C4-2B (cell line): ENCODE data around the gene RNF148.

Experiments
- H3K27ac ChIP-seq: fragments of 450-650 bp; 2 replicates; pipeline ENCODE4 v1.5.1; 2017
- CTCF ChIP-seq: fragments of 450-650 bp; conservative IDR thresholded peaks from 2 replicates; pipeline ENCODE4 v1.5.1; 2017; ENCODE audit warnings: mild to moderate bottlenecking
- ZFX ChIP-seq: fragments of 450-650 bp; IDR thresholded peaks from 2 replicates; pipeline ENCODE4 v1.6.1; 2017

RNF148 gene, protein sequence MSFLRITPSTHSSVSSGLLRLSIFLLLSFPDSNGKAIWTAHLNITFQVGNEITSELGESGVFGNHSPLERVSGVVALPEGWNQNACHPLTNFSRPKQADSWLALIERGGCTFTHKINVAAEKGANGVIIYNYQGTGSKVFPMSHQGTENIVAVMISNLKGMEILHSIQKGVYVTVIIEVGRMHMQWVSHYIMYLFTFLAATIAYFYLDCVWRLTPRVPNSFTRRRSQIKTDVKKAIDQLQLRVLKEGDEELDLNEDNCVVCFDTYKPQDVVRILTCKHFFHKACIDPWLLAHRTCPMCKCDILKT

GRCh38 chr7:122702872-122703510, at the start of gene RNF148:
RNF148 (minus strand) TSS chr7:122702922; CDS start chr7:122702750, 172 bp downstream.
- no peak for TF ChIP-seq ZFX
- no peak for TF ChIP-seq CTCF
- no peak within 1 kb of the TSS for H3K27ac ChIP-seq

GRCh38 chr7:122750389-122750788, 47.7 kb upstream of the RNF148 start:
- TF ChIP-seq CTCF (no peak), ZFX (no peak)

GRCh38 chr7:122748195-122748594, 45.5 kb upstream of the RNF148 start:
- TF ChIP-seq ZFX (no peak), CTCF (no peak)
- H3K27ac ChIP-seq: no peak overlapping the region

More at GRCh38 chr7:122750389-122750788, 47.7 kb upstream of the RNF148 start:
- H3K27ac ChIP-seq: no peak overlapping the region

GRCh38 chr7:122746948-122747347, 44.2 kb upstream of the RNF148 start:
- no peak overlapping the region for H3K27ac ChIP-seq
- no peak for TF ChIP-seq ZFX
- no peak for TF ChIP-seq CTCF

- H3K27ac ChIP-seq: no peak overlapping the region
- no peak for TF ChIP-seq CTCF
These were observed 40.5 kb upstream of the RNF148 start for GRCh38 chr7:122743211-122743610.

DNA sequence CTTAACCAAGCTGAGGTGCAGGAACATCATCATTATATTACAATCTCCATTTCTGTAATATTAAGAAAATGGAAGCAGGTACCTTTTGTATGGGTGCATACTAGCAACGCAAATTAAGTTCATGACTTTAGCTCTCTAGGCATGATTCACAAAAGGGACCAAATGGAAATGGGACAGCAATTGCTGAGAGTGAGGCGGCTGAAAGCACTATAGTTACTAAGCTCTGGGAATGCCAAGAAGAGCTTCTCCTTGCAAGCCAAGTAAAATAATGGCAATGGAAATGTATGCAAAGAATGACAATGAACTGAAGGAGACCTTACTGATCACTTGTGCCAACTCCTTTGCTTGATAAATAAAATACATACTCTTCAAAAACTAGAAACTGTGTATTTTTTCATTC, 36.2 kb upstream of the RNF148 start:
- H3K27ac ChIP-seq: no peak overlapping the region
- no peak for TF ChIP-seq ZFX
- TF ChIP-seq CTCF: no peak

GRCh38 chr7:122736183-122736582, 33.5 kb upstream of the RNF148 start:
- no peak for TF ChIP-seq ZFX
- TF ChIP-seq CTCF: no peak
- no peak overlapping the region for H3K27ac ChIP-seq
